BJ (cell line): ENCODE measurements around the gene CNTN5. TPM values are rescaled to one million over a fixed set of nuclear protein-coding genes. Genes with fewer than 3 reads are reported as not detected.

ENCODE experiments used
- CTCF ChIA-PET: fragments of 350-600 bp; formaldehyde crosslinking; extraction: SDS; loops from one replicate; lab custom pipeline; 2021; ENCODE audit warnings: antibody characterized with exemption, inconsistent platforms; lab: Yijun Ruan, JAX
- POLR2A ChIA-PET: fragments of 300-600 bp; sonication (Branson Sonifier 250); formaldehyde crosslinking; extraction: SDS; loops from one replicate; lab custom pipeline; 2021; ENCODE audit warnings: antibody characterized with exemption; lab: Charles Lee
- DNase-seq: peaks from one replicate; pipeline ENCODE4 v3.0.0-alpha.2; 2011; ENCODE audit warnings: low read depth
- H3K27me3 ChIP-seq: 2 replicates; pipeline ENCODE4 v1.6.0; 2011; ENCODE audit warnings: low read length; ENCODE audit not compliant: control insufficient read depth, insufficient read depth
- H3K36me3 ChIP-seq: 2 replicates; pipeline ENCODE4 v1.5.1; 2011; ENCODE audit warnings: low read length; ENCODE audit not compliant: control insufficient read depth, insufficient read depth
- H3K4me3 ChIP-seq: 2 replicates; pipeline ENCODE4 v1.5.1; 2011; ENCODE audit warnings: low read depth, mild to moderate bottlenecking, control low read depth, low read length
- CTCF ChIP-seq: IDR thresholded peaks from 2 replicates; pipeline ENCODE4 v1.5.1; 2011; ENCODE audit warnings: low read depth, mild to moderate bottlenecking, control low read depth, inconsistent platforms, low read length, moderate library complexity; ENCODE audit not compliant: insufficient read depth
- polyA plus RNA-seq: library from polyadenylated mRNA; depleted of rRNA; stranded (reverse); fragments of >200 nt; gene quantifications from 2 replicates; pipeline ENCODE4 v1.2.3, GENCODE V29; 2011

CNTN5 gene
- polyA plus RNA-seq, 1 experiment, result not detected

DNA sequence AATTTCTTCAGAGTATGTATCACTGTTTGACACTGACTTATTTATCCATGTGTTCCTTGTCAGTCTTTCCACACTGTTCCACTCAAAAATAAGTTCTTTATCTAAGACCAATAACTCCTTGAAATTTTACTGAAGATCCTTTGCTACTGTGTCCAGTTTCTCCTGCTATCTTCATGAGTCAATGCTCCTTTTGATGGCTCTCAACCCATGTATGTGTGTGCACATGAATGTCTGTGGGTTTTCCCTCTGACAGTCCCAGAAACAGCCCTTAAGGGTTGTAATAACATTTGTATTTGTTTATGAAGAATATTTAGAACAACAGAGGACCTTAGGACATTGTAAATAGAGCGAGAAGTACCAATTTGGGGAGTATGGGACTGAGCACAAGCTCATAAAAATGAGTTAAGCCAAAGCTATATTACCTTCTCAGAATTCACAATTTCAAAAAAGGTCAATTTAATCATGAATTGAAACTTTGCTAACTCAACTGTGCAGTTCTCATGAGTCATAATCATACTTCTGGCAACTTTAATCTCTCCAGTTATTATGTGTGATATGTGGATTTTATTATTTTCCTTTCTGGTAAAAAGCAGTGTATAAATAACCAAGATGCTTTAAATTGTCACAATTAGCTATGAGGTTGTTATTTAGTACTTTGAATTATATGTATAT is 533.6 kb downstream of the CNTN5 start:
- no peak for TF ChIP-seq CTCF
- POLR2A ChIA-PET, result no interaction called here
- no peaks in the 10 kb centered on the region for H3K27me3 ChIP-seq
- no peak overlapping the region for H3K4me3 ChIP-seq
- no peak for DNase-seq
- H3K36me3 ChIP-seq, result no peaks in the 10 kb centered on the region
- CTCF ChIA-PET, result no interaction called here

GRCh38 chr11:99555486-99555885 is 534.7 kb downstream of the CNTN5 start:
- H3K36me3 ChIP-seq, result no peaks in the 10 kb centered on the region
- CTCF ChIA-PET, result no interaction called here
- no peak for TF ChIP-seq CTCF
- no peak overlapping the region for H3K4me3 ChIP-seq
- POLR2A ChIA-PET, result no interaction called here
- DNase-seq, result no peak
- no peaks in the 10 kb centered on the region for H3K27me3 ChIP-seq

DNA sequence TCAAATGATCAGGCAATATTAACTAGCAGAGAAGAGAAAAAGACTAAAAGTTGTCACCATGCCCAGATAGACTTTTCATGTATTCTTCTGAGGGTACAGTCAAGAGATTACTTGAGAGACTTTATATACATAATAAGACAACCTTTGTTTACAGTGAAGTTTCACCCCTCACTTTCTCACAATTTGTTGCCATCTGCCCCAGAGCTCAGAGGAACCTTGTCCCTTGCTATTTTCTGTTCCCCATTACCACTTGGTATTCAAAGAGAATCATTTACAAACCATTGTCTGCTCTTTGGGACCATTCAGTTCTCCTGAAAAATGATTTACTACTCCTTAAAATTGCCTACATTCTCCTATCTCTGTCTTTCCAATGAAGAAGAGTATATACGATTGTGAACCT is 544.6 kb downstream of the CNTN5 start:
- no peak for TF ChIP-seq CTCF
- POLR2A ChIA-PET, result no interaction called here
- no peak for DNase-seq
- Histone ChIP-seq H3K36me3 (no peaks in the 10 kb centered on the region), H3K4me3 (no peak overlapping the region), H3K27me3 (no peaks in the 10 kb centered on the region)
- CTCF ChIA-PET, result no interaction called here

DNA sequence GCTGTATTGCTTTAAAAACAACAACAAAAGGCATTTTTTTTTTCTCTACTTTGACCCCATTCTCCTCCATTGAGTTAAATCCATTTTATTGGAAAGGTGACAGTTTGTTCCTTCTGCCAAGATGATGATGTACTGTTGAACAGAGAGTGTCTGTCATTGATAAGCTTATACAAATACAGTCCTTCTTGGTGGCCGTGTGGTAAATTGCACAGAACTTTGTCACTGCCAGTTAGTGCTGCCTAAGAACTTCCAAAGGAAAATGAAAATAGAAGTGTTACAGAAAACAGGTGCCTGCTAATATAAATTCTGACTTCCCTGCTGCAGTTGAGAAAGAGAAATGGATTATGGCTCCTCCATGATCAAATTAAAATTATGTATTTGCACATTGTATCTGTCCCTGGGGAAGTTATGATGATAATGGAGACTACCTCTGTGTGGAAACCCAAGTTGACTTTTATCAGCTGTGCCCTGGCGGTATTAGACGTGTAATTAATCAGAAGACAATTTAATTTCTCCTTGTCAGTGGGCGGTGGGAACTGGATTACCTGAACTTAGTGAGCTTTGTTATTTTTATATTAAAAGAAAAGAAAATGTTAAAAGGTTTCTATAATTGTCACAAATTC is 546.7 kb downstream of the CNTN5 start:
- no peak for TF ChIP-seq CTCF
- POLR2A ChIA-PET, result no interaction called here
- no peak for DNase-seq
- CTCF ChIA-PET, result no interaction called here
- Histone ChIP-seq H3K27me3 (no peaks in the 10 kb centered on the region), H3K4me3 (no peak overlapping the region), H3K36me3 (no peaks in the 10 kb centered on the region)

- Histone ChIP-seq H3K4me3 (no peak overlapping the region), H3K36me3 (no peaks in the 10 kb centered on the region), H3K27me3 (no peaks in the 10 kb centered on the region)
- CTCF ChIA-PET, result no interaction called here
- DNase-seq, result no peak
- POLR2A ChIA-PET, result no interaction called here
- TF ChIP-seq CTCF, result no peak
These were observed 548.1 kb downstream of the CNTN5 start for GRCh38 chr11:99568808-99569207.
